Placental epithelial cell (primary cell): ENCODE results near the gene XRCC1. TPM values are rescaled to one million over a fixed set of nuclear protein-coding genes. Genes with fewer than 3 reads are reported as not detected.

ENCODE experiments used
- total RNA-seq: library from RNA; depleted of rRNA; stranded (reverse); fragments of >200 nt; gene quantifications from 2 replicates; pipeline ENCODE4 v1.2.3, GENCODE V29; 2012

Gene XRCC1
- 27.0 and 51.8 TPM in 2 replicates for total RNA-seq

GRCh38 chr19:43575156-43575950 lies at the start of gene XRCC1, which contains the start of gene PINLYP:
TSS of gene XRCC1 (minus strand) at chr19:43575527. CDS start at chr19:43575458, 69 bp downstream.
TSS of gene PINLYP (plus strand) at chr19:43575801. CDS start at chr19:43577192, 1,391 bp downstream.

GRCh38 chr19:43619262-43620060 lies 44.1 kb upstream of the XRCC1 start, which contains the start of gene ZNF428:
TSS of gene ZNF428 (minus strand) at chr19:43619629. CDS start at chr19:43614304, 5,325 bp downstream.

GRCh38 chr19:43611788-43612187 lies 36.5 kb upstream of the XRCC1 start, which contains the start of gene SRRM5:
TSS of gene SRRM5 (plus strand) at chr19:43612088. CDS start at chr19:43612122, 34 bp downstream.

GRCh38 chr19:43595999-43596841 lies 20.9 kb upstream of the XRCC1 start, which contains the start of the genes IRGQ and ZNF576:
TSS of gene IRGQ (minus strand) at chr19:43596134. CDS start at chr19:43595338, 796 bp downstream.
TSS of gene ZNF576 (plus strand) at chr19:43596595. CDS start at chr19:43597109, 514 bp downstream.

GRCh38 chr19:43532962-43533545 lies 42.3 kb downstream of the XRCC1 start, which contains the start of gene ZNF575:
TSS of gene ZNF575 (plus strand) at chr19:43533188. CDS start at chr19:43534423, 1,235 bp downstream.

GRCh38 chr19:43526884-43527859 lies 48.2 kb downstream of the XRCC1 start, which contains the start of gene ETHE1:
TSS of gene ETHE1 (minus strand) at chr19:43527201. CDS start at chr19:43527177, 24 bp downstream.

GRCh38 chr19:43504426-43505185 lies 70.7 kb downstream of the XRCC1 start, which contains the start of gene PHLDB3:
TSS of gene PHLDB3 (minus strand) at chr19:43504746. CDS start at chr19:43504118, 628 bp downstream.

Other genes starting within 250 kb of the XRCC1 start
- gene CD177, start 221.8 kb downstream of the XRCC1 start, total RNA-seq: 0.33 and 0.39 TPM in 2 replicates
- not detected in 2 replicates for gene TEX101, start 160.6 kb downstream of the XRCC1 start, total RNA-seq
- 35.5 and 65.2 TPM in 2 replicates for gene LYPD3, start 109.9 kb downstream of the XRCC1 start, total RNA-seq
- 24.8 and 45.5 TPM in 2 replicates for gene PHLDB3, start 70.8 kb downstream of the XRCC1 start, total RNA-seq
- 174 and 189 TPM in 2 replicates for gene ETHE1, start 48.3 kb downstream of the XRCC1 start, total RNA-seq
- under 0.01 TPM in 1 of 2 replicates, not detected in the other for gene ZNF575, start 42.3 kb downstream of the XRCC1 start, total RNA-seq
- 2.4 and 11.0 TPM in 2 replicates for gene PINLYP, start 274 bp upstream of the XRCC1 start, total RNA-seq
- 16.9 and 18.5 TPM in 2 replicates for gene IRGQ, start 20.6 kb upstream of the XRCC1 start, total RNA-seq
- gene ZNF576, start 21.1 kb upstream of the XRCC1 start, total RNA-seq: 7.9 and 9.0 TPM in 2 replicates
- under 0.01 and 0.22 TPM in 2 replicates for gene SRRM5, start 36.6 kb upstream of the XRCC1 start, total RNA-seq
- gene ZNF428, start 44.1 kb upstream of the XRCC1 start, total RNA-seq: 20.8 and 27.9 TPM in 2 replicates
- gene CADM4, start 64.3 kb upstream of the XRCC1 start, total RNA-seq: 0.54 and 1.2 TPM in 2 replicates
- 45.1 and 48.3 TPM in 2 replicates for gene PLAUR, start 94.6 kb upstream of the XRCC1 start, total RNA-seq
- not detected in 2 replicates for gene IRGC, start 140.5 kb upstream of the XRCC1 start, total RNA-seq
- 17.5 and 27.1 TPM in 2 replicates for gene SMG9, start 179.4 kb upstream of the XRCC1 start, total RNA-seq
- 85.2 and 95.4 TPM in 2 replicates for gene KCNN4, start 205.4 kb upstream of the XRCC1 start, total RNA-seq
- gene LYPD5, start 226.9 kb upstream of the XRCC1 start, total RNA-seq: 10.8 and 12.2 TPM in 2 replicates